Effector memory CD8-positive, alpha-beta T cell (primary cell): ENCODE results near the gene MAP3K6.

Experiments
- ATAC-seq: fragments of 150-1000 bp; cut with Tn5 transposase; replicated peaks from 2 replicates; pipeline ENCODE4 v1.10.0; 2021; ENCODE audit warnings: mild to moderate bottlenecking, moderate library complexity
- DNase-seq, 3 experiments: peaks; one replicate each; pipeline ENCODE4 v3.0.0; 2021
- H3K27ac Mint-ChIP-seq, 2 donors: one replicate each; pipeline ENCODE4 v1.8.0; 2022; ENCODE audit warnings: mild to moderate bottlenecking in 2 of 2, mixed read lengths in 2 of 2, moderate library complexity in 2 of 2
- H3K27me3 Mint-ChIP-seq, 2 donors: one replicate each; pipeline ENCODE4 v1.8.0; 2022; ENCODE audit warnings: mixed read lengths in 2 of 2
- H3K36me3 Mint-ChIP-seq: one replicate; pipeline ENCODE4 v1.8.0; 2022; ENCODE audit warnings: mild to moderate bottlenecking, moderate library complexity, mixed read lengths; ENCODE audit not compliant: insufficient read depth
- H3K4me1 Mint-ChIP-seq, 2 donors: one replicate each; pipeline ENCODE4 v1.8.0; 2022; ENCODE audit warnings: low read depth in 2 of 2, mixed read lengths in 2 of 2
- H3K4me3 Mint-ChIP-seq, 2 donors: one replicate each; pipeline ENCODE4 v1.8.0; 2022; ENCODE audit warnings: mild to moderate bottlenecking in 2 of 2, mixed read lengths in 2 of 2, moderate library complexity in 2 of 2
- H3K9me3 Mint-ChIP-seq, 2 donors: one replicate each; pipeline ENCODE4 v1.8.0; 2022; ENCODE audit warnings: mixed read lengths in 2 of 2

The MAP3K6 gene

DNA sequence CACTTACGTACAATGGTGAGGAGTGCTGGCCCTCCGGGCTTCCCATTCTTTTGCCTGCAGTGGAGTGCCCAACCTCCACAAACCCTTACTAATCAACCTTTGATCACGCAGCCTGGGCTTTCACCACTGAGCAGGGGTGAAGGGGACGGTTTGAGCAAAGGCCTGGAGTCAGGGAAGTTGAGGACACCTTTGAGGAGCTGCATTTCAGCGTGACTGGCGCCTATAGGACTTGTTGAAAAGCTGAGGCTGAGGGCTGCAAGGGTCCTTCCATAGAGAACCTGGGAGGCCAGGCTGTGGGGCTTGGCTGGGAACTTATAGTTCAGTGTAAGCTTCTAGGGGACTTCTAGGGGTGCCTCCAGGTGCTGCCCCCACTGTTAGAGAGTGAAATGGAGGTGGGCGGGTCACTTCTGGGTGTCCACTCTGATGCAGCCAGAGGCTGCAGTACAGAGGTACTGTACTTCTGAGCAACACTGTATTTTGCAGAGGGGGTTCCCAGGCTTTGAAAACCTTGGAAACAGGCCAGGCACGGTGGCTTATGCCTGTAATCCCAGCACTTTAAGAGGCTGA lies 15.1 kb downstream of the MAP3K6 start:
- Mint-ChIP-seq H3K27me3 (no peaks in the 10 kb centered on the region), H3K27ac (peak overlapping the region in 1 of 2 donors; percentile 79), H3K4me3 (peak overlapping the region in 1 of 2 donors; percentile 43), H3K4me1 (peaks cover 11 to 27% of the 10 kb centered on the region in 2 donors), H3K9me3 (no peaks in the 10 kb centered on the region), H3K36me3 (peaks cover 38% of the 10 kb centered on the region)
- DNase-seq (no peak), ATAC-seq (no peak)

DNA sequence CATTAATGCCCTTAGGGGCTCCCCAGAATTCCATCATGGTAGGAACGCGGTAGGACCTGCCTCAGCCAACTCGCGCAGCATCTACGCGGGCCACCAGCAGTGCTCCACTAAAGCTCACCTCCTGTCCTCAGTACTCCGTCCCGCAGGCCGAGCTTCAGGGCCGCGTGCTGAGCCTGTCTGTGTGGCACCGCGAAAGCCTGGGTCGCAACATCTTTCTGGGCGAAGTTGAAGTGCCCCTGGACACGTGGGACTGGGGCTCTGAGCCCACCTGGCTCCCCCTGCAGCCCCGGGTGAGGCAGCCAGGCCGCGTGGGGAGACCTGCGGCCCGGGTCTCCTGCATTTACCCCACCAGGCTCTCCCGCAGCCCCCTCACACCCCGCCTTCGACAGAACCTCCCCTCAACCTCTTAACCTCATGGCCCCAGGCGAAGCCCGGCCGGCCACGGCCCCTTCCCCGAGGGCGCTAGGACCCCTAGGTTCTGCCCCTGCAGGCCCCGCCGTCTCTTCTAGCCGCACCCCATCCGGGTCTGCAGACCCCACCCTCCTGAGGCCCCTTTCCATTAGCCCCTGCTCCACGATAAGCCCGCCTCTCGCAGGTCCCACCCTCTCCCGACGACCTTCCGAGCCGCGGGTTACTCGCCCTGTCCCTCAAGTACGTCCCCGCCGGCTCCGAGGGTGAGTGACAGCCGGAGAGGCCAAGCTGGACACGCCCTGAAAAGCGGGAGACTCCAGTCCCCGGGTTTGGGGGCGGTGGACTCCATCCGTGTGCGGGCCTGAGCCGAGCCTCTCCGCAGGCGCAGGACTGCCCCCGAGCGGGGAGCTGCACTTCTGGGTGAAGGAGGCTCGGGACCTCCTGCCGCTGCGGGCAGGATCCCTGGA lies 15.9 kb downstream of the MAP3K6 start:
- DNase-seq: no peak

DNA sequence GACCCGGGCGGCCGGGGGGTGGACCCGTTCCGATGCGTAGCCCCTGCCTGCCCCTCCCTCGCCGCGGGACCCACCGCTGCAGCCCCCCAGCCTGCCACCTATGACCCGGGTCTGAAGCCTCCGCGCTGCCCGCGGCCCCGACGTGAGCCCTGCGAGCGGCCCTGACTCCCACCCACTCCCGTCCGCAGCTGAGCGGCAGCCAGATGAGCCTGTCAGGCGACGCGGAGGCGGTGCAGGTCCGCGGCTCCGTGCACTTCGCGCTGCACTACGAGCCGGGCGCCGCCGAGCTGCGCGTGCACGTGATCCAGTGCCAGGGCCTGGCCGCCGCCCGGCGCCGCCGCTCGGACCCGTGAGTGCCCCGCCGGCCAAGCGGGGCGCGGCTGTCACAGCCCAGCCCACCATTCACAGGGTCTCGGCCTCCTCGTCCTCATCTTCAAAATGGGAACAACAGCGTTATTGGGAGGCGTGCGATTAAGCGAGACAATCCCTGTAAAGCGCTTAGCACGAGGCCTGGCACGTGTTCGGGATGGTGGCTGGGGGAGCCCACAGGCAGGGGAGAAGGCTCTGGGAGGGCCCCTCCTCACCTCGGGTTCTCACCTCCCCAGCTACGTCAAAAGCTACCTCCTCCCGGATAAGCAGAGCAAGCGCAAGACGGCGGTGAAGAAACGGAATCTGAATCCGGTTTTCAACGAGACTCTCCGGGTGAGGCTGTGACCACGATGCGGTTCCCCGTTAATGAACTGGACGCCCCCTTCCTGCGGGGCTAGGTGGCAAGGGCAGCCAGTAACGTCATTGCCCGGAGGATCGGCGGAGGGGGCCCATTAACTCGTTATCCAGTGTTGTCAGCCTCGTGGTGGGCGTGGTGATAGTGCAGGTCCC lies 16.7 kb downstream of the MAP3K6 start:
- peak; percentile 52 for ATAC-seq
- no peak for DNase-seq

More for the DNA sequence above, 15.9 kb downstream of the MAP3K6 start:
- peaks cover 41% of the 10 kb centered on the region for H3K36me3 Mint-ChIP-seq
- H3K4me1 Mint-ChIP-seq: peaks cover 15 to 26% of the 10 kb centered on the region in 2 donors
- no peaks in the 10 kb centered on the region for H3K27me3 Mint-ChIP-seq
- no peak for ATAC-seq
- H3K27ac Mint-ChIP-seq: peak overlapping the region in 1 of 2 donors; percentile 79
- H3K9me3 Mint-ChIP-seq: no peaks in the 10 kb centered on the region
- H3K4me3 Mint-ChIP-seq: peak overlapping the region in 1 of 2 donors; percentile 43

DNA sequence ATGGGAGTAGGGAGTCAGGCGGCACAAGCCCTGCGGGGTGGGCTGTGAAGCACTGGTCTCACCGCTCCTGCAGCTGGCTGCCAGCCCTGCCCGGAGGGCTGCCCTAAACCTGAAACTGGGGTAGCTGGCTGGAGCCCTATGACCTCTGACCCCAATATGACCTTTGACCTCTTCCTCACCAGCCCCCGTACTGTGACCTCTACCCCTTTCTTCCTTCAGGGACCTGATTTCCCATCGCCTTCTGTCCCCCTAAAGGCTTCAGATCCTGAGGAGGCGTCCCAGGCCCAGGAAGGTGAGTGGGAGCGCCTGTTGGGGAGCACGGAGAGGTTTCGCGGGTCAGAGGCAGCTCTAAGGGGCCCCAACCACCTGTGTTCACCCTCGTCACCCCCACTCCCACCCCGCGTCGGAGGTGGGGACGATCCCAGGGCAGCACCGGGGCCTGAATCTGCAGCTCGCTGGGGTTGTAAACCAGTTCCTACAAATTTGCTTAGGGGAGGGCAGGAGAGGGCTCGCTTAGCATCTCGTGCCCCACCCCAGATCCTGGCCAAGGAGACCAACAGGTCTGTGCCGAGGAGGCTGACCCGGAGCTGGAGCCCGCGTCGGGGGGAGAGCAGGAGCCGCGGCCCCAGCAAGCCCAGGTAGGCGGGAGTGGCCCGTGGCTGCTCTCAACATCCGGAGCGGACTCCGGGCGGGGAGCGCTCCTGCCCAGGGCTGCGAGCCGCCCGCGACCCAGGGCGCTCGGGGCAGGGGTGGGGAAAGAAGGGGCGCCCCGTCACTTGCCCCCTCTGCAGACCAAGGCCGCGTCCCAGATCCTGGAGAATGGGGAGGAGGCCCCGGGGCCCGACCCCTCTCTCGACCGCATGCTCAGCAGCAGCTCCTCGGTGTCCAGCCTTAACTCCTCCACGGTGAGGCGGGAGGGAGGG lies 17.6 kb downstream of the MAP3K6 start:
- H3K36me3 Mint-ChIP-seq: peaks cover 37% of the 10 kb centered on the region
- no peaks in the 10 kb centered on the region for H3K9me3 Mint-ChIP-seq
- DNase-seq (no peak), ATAC-seq (peak; percentile 84)
- peak overlapping the region in 1 of 2 donors; percentile 70 for H3K4me3 Mint-ChIP-seq
- peak overlapping the region in 1 of 2 donors; percentile 86 for H3K27ac Mint-ChIP-seq
- no peaks in the 10 kb centered on the region for H3K27me3 Mint-ChIP-seq
- peaks cover 17 to 24% of the 10 kb centered on the region in 2 donors for H3K4me1 Mint-ChIP-seq

More for the DNA sequence above, 16.7 kb downstream of the MAP3K6 start:
- Mint-ChIP-seq H3K4me1 (peaks cover 13 to 20% of the 10 kb centered on the region in 2 donors), H3K27ac (no peak overlapping the region), H3K27me3 (no peaks in the 10 kb centered on the region), H3K36me3 (peaks cover 36% of the 10 kb centered on the region), H3K4me3 (no peak overlapping the region), H3K9me3 (no peaks in the 10 kb centered on the region)

DNA sequence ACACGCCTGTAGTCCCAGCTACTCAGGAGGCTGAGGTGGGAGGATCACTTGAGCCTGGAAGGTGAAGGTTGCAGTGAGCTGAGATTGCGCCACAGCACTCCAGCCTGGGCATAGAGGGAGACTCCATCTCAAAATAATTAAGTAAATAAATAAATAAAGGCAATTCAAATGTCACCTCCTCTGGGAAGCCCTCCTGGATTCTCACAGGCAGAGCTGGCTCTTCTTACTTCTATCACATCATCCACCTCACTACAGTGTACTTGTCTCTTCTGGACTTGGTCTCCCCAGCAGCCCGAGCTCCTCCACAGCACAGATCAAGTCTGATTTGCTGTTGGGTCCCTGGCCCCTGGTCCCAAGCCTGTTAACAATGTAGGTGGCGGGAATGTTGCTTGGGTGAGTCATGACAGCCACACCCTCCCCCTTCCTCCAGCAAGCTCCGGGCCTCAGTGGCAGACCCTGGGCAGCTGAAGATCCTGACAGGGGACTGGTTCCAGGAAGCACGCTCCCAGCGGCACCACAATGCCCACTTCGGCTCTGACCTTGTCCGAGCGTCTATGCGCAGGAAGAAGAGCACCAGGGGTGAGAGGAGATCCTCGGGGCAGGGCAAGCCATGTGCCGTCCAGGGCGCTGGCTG lies 19.7 kb downstream of the MAP3K6 start:
- Mint-ChIP-seq H3K36me3 (peaks cover 48% of the 10 kb centered on the region), H3K4me3 (no peak overlapping the region)
- DNase-seq: no peak

DNA sequence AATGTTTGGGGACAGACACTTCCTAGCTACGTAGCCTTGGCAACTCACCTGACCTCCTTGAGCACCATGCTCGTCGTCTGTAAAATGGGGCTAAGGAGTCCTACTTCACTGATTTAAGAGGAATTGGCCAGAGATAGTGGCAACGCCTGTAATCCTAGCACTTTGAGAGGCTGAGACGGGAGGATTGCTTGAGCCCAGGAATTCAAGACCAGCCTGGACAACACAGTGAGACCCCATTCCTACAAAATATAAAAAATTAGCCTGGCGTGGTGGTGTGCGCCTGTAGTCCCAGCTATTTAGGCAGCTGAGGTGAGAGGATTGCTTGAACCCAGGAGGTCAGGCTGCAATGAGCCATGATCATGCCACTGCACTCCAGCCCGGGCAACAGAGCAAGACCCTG lies 20.4 kb downstream of the MAP3K6 start:
- H3K27me3 Mint-ChIP-seq: no peaks in the 10 kb centered on the region
- no peak for ATAC-seq
- H3K9me3 Mint-ChIP-seq: no peaks in the 10 kb centered on the region
- no peak for DNase-seq
- H3K36me3 Mint-ChIP-seq: peaks cover 47% of the 10 kb centered on the region
- peak overlapping the region; percentile 13 to 74 for H3K27ac Mint-ChIP-seq
- peak overlapping the region; percentile 54 to 62 for H3K4me3 Mint-ChIP-seq
- H3K4me1 Mint-ChIP-seq: peaks cover 25 to 44% of the 10 kb centered on the region in 2 donors

More for the DNA sequence above, 19.7 kb downstream of the MAP3K6 start:
- Mint-ChIP-seq H3K27me3 (no peaks in the 10 kb centered on the region), H3K9me3 (no peaks in the 10 kb centered on the region), H3K4me1 (peaks cover 23 to 39% of the 10 kb centered on the region in 2 donors), H3K27ac (peak overlapping the region in 1 of 2 donors; percentile 70)
- no peak for ATAC-seq

DNA sequence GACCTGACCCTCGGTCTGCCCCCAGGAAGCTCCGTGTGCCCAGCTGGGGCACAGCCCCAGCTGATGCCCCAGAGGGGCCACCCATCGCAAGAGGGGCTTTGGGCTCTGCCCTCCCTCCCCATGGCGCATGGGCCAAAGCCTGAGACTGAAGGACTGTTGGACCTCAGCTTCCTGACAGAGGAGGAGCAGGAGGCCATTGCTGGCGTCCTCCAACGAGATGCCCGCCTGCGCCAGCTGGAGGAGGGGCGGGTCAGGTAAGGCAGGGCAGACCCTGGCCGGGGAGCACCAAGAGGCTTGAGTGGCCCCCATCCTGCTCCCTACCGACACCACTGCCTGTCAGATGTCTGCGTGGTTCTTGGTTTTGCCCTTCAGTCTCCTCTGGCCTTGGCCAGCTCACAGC lies 21.5 kb downstream of the MAP3K6 start:
- no peak for ATAC-seq
- H3K27me3 Mint-ChIP-seq: no peaks in the 10 kb centered on the region
- peak overlapping the region; percentile 59 to 62 for H3K4me3 Mint-ChIP-seq
- DNase-seq: no peak
- H3K36me3 Mint-ChIP-seq: peaks cover 41% of the 10 kb centered on the region
- H3K9me3 Mint-ChIP-seq: no peaks in the 10 kb centered on the region
- H3K27ac Mint-ChIP-seq: peak overlapping the region in 1 of 2 donors; percentile 66
- H3K4me1 Mint-ChIP-seq: peaks cover 33 to 50% of the 10 kb centered on the region in 2 donors

DNA sequence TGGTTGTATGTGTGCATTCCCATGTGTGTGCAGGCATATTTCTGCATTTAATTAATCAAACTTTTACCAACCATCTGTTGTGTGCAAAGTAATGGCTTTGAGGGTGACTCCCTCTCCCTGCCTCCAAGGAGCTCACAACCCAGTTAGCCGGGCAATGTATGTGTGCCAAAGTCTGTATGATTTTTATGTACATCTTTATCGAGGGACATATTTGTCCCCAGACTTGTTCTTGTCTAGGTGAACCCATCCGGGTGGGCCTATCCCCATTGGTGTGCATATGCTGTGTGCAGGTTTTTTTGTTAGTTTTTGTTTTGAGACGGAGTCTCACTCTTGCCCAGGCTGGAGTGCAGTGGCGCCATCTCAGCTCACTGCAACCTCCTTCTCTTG lies 23.1 kb downstream of the MAP3K6 start:
- DNase-seq: no peak
- peaks cover 46 to 59% of the 10 kb centered on the region in 2 donors for H3K4me1 Mint-ChIP-seq

DNA sequence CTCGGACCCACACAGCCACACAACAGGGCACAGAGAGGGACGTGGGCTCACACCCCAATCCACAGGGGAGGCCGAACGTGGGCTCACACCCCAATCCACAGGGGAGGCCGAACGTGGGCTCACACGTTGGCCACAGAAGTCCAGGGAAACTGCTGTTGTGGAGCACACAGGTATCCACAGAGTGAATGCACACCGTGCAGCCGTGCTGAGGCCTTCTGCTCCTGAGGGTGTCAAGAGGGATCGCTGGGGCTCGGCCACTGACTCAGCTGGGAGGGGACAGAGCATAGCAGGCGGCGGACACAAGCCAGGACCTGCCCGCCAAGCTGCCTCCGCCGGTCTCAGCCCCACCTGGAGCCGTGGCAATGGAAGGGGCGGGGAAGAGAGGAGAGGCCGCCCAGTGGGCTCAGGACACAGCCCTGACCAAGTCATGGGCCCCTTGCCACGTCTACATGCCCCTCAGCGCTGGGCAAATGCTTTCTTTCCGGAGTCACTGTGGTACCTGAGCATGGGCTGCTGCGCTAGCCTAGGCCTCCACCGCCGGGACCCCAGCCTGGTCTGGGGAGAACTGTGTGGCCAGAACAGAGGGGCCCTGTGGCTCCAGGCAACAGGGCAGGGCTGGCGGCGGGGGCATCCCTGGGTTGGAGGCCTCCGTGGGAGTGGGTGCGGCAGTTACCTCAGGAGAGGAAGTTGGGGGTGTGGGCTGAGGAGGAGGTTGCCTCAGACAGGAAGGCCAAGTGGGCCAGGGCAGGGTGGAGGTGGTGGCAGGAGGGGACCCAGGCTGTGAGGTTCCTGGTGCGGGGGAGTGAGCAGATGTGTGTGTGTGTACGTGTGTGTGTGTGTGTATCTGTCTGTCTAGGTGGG lies 23.8 kb downstream of the MAP3K6 start:
- H3K9me3 Mint-ChIP-seq: no peaks in the 10 kb centered on the region
- DNase-seq (peak; percentile 71 to 86 (median 81)), ATAC-seq (peak; percentile 83)
- H3K4me3 Mint-ChIP-seq: peak overlapping the region; percentile 88 to 92
- peak overlapping the region; percentile 95 to 97 for H3K27ac Mint-ChIP-seq
- no peaks in the 10 kb centered on the region for H3K27me3 Mint-ChIP-seq
- peaks cover 45 to 59% of the 10 kb centered on the region in 2 donors for H3K4me1 Mint-ChIP-seq
- peaks cover 35% of the 10 kb centered on the region for H3K36me3 Mint-ChIP-seq

More for the DNA sequence above, 23.1 kb downstream of the MAP3K6 start:
- H3K27ac Mint-ChIP-seq: peak overlapping the region; percentile 95 to 97
- H3K9me3 Mint-ChIP-seq: no peaks in the 10 kb centered on the region
- no peaks in the 10 kb centered on the region for H3K27me3 Mint-ChIP-seq
- H3K4me3 Mint-ChIP-seq: peak overlapping the region; percentile 88 to 92
- H3K36me3 Mint-ChIP-seq: peaks cover 39% of the 10 kb centered on the region
- no peak for ATAC-seq

DNA sequence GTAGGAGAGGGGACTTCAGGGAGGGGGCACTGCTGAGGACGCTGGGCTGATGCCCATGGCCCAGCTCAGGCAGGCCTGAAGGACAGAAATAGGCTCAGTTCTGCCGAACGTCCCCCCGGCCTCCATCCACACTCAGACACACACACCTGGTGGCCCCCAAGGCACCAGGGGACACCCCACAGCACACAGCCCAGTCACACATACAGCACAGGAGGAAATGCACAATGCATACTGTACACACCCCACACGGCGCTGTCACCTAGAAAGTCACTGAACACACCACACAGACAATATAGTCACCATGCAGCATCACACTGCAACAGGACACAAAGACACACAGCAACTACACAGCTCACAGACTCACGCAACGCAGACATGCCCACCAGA lies 24.4 kb downstream of the MAP3K6 start:
- Mint-ChIP-seq H3K4me1 (peaks cover 42 to 55% of the 10 kb centered on the region in 2 donors), H3K36me3 (peaks cover 33% of the 10 kb centered on the region), H3K27me3 (no peaks in the 10 kb centered on the region), H3K27ac (peak overlapping the region; percentile 95 to 97), H3K4me3 (peak overlapping the region; percentile 88 to 92), H3K9me3 (no peaks in the 10 kb centered on the region)
- peak; percentile 40 for ATAC-seq
- no peak for DNase-seq

DNA sequence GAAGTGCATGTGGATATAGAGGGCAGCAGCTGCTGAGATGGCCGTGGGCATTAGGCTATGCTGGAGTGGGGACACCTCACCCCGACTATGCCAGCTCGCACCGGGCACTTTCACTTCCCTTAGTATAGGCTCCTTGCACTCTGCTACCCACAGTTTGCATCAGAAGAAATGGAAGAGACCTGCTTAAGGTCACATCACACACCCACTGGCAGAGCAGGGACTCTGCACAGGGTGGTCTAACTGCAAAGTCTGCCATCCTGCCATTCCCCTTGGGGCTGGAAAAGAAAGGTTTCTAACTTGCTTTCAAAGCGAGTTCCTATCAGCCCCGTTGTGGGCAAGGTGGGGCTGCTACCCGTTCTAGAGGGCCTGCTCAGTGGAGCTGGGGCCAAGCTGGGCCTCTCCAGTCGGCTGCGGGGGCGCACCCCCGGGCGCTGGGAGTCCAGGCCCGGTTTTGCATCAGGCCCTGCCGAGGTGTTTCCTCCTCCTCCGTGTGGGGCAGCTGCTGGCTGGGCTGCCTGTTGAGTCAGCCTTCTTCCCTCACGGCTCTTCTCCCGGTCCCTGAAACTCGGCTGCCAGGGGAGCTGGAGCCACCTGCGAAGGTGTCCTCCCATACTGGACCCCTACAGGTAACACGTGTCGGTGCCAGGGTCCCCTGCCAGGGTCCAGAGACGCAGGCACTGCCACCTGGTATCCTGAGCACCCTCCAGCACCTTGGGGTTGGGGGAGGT lies 25.1 kb downstream of the MAP3K6 start, which contains the start of gene SYTL1:
TSS of gene SYTL1 (plus strand) at position 498 of the 728 bp plus-strand sequence. CDS start 3,313 bp downstream, outside the sequence.
- Mint-ChIP-seq H3K27me3 (no peaks in the 10 kb centered on the region), H3K27ac (peak within 1 kb of the TSS; percentile 95 to 97), H3K36me3 (peaks cover 26% of the 10 kb centered on the region), H3K4me3 (peak within 1 kb of the TSS; percentile 88 to 92), H3K9me3 (no peaks in the 10 kb centered on the region), H3K4me1 (peaks cover 42 to 51% of the 10 kb centered on the region in 2 donors)
- DNase-seq (peak; percentile 60 to 71 (median 63)), ATAC-seq (peak; percentile 64)
